ENCODE data around the gene MAML3.

The MAML3 gene

GRCh38 chr4:140099983-140100382 is 54.0 kb downstream of the MAML3 start:
- no peak for DNase-seq (ENCODE audit: extremely low read depth, low read depth)
- H3K4me3 ChIP-seq (replicated peaks; ENCODE audit: low read depth, low read length) = no peak overlapping the region
- TF ChIP-seq, protein P1, sequence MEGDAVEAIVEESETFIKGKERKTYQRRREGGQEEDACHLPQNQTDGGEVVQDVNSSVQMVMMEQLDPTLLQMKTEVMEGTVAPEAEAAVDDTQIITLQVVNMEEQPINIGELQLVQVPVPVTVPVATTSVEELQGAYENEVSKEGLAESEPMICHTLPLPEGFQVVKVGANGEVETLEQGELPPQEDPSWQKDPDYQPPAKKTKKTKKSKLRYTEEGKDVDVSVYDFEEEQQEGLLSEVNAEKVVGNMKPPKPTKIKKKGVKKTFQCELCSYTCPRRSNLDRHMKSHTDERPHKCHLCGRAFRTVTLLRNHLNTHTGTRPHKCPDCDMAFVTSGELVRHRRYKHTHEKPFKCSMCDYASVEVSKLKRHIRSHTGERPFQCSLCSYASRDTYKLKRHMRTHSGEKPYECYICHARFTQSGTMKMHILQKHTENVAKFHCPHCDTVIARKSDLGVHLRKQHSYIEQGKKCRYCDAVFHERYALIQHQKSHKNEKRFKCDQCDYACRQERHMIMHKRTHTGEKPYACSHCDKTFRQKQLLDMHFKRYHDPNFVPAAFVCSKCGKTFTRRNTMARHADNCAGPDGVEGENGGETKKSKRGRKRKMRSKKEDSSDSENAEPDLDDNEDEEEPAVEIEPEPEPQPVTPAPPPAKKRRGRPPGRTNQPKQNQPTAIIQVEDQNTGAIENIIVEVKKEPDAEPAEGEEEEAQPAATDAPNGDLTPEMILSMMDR (IDR thresholded peaks at IDR 0.05; ENCODE audit: low read depth, low read length, missing control alignments) = no peak

GRCh38 chr4:140098455-140099160 is 55.4 kb downstream of the MAML3 start:
- TF ChIP-seq, protein P1 (IDR thresholded peaks at IDR 0.05; ENCODE audit: low read depth, low read length, missing control alignments) = no peak
- H3K4me3 ChIP-seq (replicated peaks; ENCODE audit: low read depth, low read length) = no peak overlapping the region
- no peak for DNase-seq (ENCODE audit: extremely low read depth, low read depth)

- no peak for DNase-seq (ENCODE audit: extremely low read depth, low read depth)
- no peak overlapping the region for H3K4me3 ChIP-seq (replicated peaks; ENCODE audit: low read depth, low read length)
- TF ChIP-seq, protein P1 (IDR thresholded peaks at IDR 0.05; ENCODE audit: low read depth, low read length, missing control alignments) = no peak
Measured at GRCh38 chr4:140097572-140097971, 56.4 kb downstream of the MAML3 start.

DNA sequence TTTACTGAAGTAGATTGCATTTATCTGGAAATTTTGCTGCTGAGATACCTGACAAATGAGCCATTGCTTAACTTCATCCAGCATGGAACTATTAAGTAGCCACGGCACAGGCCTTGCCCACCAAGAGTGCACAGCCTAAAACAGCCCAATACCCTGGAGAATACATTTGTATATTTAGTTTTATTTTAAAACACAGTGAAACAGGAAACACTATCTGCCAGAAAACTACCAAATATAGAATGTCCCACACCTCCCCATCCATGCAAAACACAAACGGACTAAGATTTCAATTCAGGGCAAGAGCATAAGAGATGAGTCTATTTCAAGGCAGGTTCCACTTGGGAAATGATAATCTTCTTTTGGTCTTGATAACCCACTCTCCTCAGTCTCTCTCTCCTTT is 57.1 kb downstream of the MAML3 start:
- TF ChIP-seq, protein P1 (IDR thresholded peaks at IDR 0.05; ENCODE audit: low read depth, low read length, missing control alignments) = no peak
- DNase-seq (ENCODE audit: extremely low read depth, low read depth) = no peak
- no peak overlapping the region for H3K4me3 ChIP-seq (replicated peaks; ENCODE audit: low read depth, low read length)

DNA sequence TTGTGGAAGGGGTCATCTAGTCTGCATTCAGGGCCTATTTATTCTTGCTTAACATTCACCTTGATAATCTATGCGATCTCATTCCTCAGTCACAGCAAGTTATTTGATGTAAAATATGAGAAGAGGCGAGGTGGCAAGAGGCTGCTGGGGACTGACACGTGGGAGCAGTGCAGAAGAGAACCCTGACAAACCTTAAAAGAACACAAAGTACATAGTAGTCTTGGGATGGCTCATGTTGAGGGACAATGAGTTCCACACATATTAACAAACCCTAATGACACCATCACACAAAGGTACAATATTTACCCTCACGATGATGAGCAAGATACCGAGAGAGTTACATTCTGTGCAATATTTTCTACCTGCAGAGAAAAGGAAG is 57.5 kb downstream of the MAML3 start:
- no peak overlapping the region for H3K4me3 ChIP-seq (replicated peaks; ENCODE audit: low read depth, low read length)
- TF ChIP-seq, protein P1 (IDR thresholded peaks at IDR 0.05; ENCODE audit: low read depth, low read length, missing control alignments) = no peak
- DNase-seq (ENCODE audit: extremely low read depth, low read depth) = no peak

DNA sequence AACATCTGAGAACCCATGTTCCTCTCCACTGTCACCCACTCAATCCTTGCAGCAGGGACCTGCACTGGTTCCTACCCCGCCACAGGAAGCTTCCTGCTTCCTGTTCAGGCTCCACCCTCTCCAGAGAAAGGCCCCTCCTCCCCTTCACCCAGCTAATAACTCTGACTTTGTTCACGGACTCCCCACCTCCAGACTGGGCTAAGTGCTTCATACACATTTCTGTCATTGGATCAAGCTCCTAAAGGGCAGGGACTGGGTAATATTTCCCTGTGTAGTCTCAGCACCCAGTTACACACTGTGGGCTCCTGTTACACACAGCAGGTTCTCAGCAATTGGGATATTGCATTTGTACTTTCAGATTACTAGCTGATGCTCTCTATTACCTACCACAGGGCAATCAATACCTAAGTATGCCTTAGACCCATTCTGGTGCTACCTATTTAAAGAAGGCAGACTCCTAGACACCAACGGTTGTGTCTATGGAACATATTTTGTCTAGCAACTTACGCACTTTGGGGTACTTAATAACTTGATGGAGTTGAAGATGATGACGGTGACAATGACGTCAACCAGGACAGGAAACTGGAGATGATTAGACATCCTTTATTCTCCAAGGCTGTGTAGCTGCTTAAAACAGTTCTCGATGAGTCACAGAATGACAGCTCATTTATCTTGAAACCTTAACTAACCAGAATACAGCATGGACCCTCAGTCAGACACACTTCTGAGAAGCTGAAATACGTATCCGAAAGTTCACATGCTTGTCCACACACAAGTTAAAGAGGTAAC is 58.1 kb downstream of the MAML3 start:
- TF ChIP-seq, protein P1 (IDR thresholded peaks at IDR 0.05; ENCODE audit: low read depth, low read length, missing control alignments) = no peak
- H3K4me3 ChIP-seq (replicated peaks; ENCODE audit: low read depth, low read length) = no peak overlapping the region
- DNase-seq (ENCODE audit: extremely low read depth, low read depth) = peak; percentile 78

Measured in HFF-Myc (cell line).